ENCODE measurements around the gene TRAPPC8. TPM values are rescaled to one million over a fixed set of nuclear protein-coding genes. Genes with fewer than 3 reads are reported as not detected.

The TRAPPC8 gene
- total RNA-seq, 4 donors from 2014 or later, result 51.5 to 69.9 (median 55.0) TPM

DNA sequence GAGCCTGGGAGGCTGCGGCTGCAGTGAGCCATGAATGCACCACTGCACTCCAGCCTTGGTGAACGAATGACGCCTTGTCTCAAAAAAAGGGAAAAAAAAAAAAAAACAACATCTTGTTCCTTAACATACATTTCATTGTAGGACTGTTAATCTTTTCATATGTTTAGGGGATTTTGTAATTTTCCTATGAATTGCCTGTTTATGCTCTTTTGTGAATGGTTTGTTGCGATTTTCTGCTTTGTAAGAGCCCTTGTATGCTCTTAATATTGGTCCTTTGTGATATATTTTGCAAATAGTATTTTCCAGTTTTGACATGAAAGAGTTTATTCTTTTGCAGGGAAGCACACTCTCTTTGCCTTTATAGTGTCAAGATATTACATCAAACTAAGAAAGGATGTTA lies 50.0 kb downstream of the TRAPPC8 start:
- H3K4me1 ChIP-seq, result no peaks in the 10 kb centered on the region
- no peaks in the 10 kb centered on the region for H3K9me3 ChIP-seq
- no peak overlapping the region for H3K27ac ChIP-seq
- no peaks in the 10 kb centered on the region for H3K27me3 ChIP-seq
- H3K4me3 ChIP-seq, result no peak overlapping the region
- WGBS, 2 donors (ENCODE audit: low coverage in 1 of 2), result 99 to 100% methylated on average over 3 to 4 of the region's 4 CpGs
- intact Hi-C loops (cut with DNase I; ENCODE audit: low total_unique reads), result no loop called here
- in situ Hi-C loops (cut with MboI; ENCODE audit: low pct_ligation_motif_present in 1 of 4, low pct_unique_long_range_greater_than_20kb in 1 of 4, low sequenced_read_pairs in 3 of 4), result no loop called here
- DNase-seq, result no peak
- peaks cover 0 to 45% (median 9%) of the 10 kb centered on the region in 4 donors for H3K36me3 ChIP-seq
- TF ChIP-seq POLR2AphosphoS5 (IDR thresholded peaks at IDR 0.05) (no peak), EP300 (IDR thresholded peaks at IDR 0.05; ENCODE audit: low read depth) (no peak)

DNA sequence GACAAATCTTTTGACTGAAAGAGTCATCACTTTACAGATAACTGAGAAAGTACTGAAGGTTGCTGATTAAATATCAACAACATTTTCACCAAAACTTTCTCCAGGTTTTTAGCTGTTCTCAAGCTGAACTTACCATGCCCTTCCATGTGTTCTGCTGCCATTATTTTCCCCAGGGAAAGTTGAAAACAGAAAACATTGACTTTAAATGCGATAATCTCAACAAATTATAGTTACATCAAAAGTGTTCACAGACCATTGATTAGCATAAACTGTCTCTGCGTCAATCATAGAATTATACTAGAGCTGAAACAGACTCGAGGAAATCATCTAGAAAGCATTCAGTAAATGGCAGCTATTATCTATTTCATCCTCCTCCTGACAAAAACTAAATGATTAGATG lies 51.4 kb downstream of the TRAPPC8 start:
- TF ChIP-seq POLR2A (IDR thresholded peaks at IDR 0.05) (no peak), POLR2AphosphoS5 (IDR thresholded peaks at IDR 0.05) (no peak), EP300 (IDR thresholded peaks at IDR 0.05; ENCODE audit: low read depth) (no peak)
- TF ChIP-seq, protein P1, sequence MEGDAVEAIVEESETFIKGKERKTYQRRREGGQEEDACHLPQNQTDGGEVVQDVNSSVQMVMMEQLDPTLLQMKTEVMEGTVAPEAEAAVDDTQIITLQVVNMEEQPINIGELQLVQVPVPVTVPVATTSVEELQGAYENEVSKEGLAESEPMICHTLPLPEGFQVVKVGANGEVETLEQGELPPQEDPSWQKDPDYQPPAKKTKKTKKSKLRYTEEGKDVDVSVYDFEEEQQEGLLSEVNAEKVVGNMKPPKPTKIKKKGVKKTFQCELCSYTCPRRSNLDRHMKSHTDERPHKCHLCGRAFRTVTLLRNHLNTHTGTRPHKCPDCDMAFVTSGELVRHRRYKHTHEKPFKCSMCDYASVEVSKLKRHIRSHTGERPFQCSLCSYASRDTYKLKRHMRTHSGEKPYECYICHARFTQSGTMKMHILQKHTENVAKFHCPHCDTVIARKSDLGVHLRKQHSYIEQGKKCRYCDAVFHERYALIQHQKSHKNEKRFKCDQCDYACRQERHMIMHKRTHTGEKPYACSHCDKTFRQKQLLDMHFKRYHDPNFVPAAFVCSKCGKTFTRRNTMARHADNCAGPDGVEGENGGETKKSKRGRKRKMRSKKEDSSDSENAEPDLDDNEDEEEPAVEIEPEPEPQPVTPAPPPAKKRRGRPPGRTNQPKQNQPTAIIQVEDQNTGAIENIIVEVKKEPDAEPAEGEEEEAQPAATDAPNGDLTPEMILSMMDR (IDR thresholded peaks at IDR 0.05), result no peak
- peaks cover 0 to 52% (median 6%) of the 10 kb centered on the region in 4 donors for H3K36me3 ChIP-seq
- no peaks in the 10 kb centered on the region for H3K9me3 ChIP-seq
- no peak overlapping the region for H3K4me3 ChIP-seq
- H3K27ac ChIP-seq, result no peak overlapping the region
- WGBS, 2 donors (ENCODE audit: low coverage in 1 of 2), result 97% methylated on average over 3 of the region's 3 CpGs
- in situ Hi-C loops (cut with MboI; ENCODE audit: low pct_ligation_motif_present in 1 of 4, low pct_unique_long_range_greater_than_20kb in 1 of 4, low sequenced_read_pairs in 3 of 4) (no loop called here), intact Hi-C loops (cut with DNase I; ENCODE audit: low total_unique reads) (no loop called here)
- no peaks in the 10 kb centered on the region for H3K27me3 ChIP-seq
- H3K4me1 ChIP-seq, result no peaks in the 10 kb centered on the region
- no peak for DNase-seq

- Histone ChIP-seq H3K36me3 (peaks cover 0 to 61% (median 6%) of the 10 kb centered on the region in 4 donors), H3K4me1 (no peaks in the 10 kb centered on the region), H3K9me3 (peaks cover 0 to 9% of the 10 kb centered on the region in 2 donors), H3K27ac (no peak overlapping the region), H3K4me3 (no peak overlapping the region), H3K27me3 (no peaks in the 10 kb centered on the region)
- DNase-seq, result no peak
- in situ Hi-C loops (cut with MboI; ENCODE audit: low pct_ligation_motif_present in 1 of 4, low pct_unique_long_range_greater_than_20kb in 1 of 4, low sequenced_read_pairs in 3 of 4), result no loop called here
- WGBS, 2 donors (ENCODE audit: low coverage in 1 of 2), result 96 to 100% methylated on average over 2 to 4 of the region's 4 CpGs
- no peak for TF ChIP-seq EP300 (IDR thresholded peaks at IDR 0.05; ENCODE audit: low read depth)
- TF ChIP-seq POLR2AphosphoS5 (IDR thresholded peaks at IDR 0.05), result no peak
- intact Hi-C loops (cut with DNase I; ENCODE audit: low total_unique reads), result no loop called here
Measured at GRCh38 chr18:31884020-31884419, 58.9 kb downstream of the TRAPPC8 start.

- no peaks in the 10 kb centered on the region for H3K27me3 ChIP-seq
- 83 to 96% methylated on average over 1 of the region's 1 CpG for WGBS, 2 donors (ENCODE audit: low coverage in 1 of 2)
- H3K4me3 ChIP-seq, result no peak overlapping the region
- intact Hi-C loops (cut with DNase I; ENCODE audit: low total_unique reads) (no loop called here), in situ Hi-C loops (cut with MboI; ENCODE audit: low pct_ligation_motif_present in 1 of 4, low pct_unique_long_range_greater_than_20kb in 1 of 4, low sequenced_read_pairs in 3 of 4) (no loop called here)
- H3K36me3 ChIP-seq, result peaks cover 0 to 51% (median 9%) of the 10 kb centered on the region in 4 donors
- H3K4me1 ChIP-seq, result peaks cover 0 to 5% (median 2%) of the 10 kb centered on the region in 4 donors
- TF ChIP-seq POLR2A (IDR thresholded peaks at IDR 0.05), result no peak
- TF ChIP-seq POLR2AphosphoS5 (IDR thresholded peaks at IDR 0.05), result no peak
- TF ChIP-seq EP300 (IDR thresholded peaks at IDR 0.05; ENCODE audit: low read depth), result no peak
- TF ChIP-seq, protein P1 (IDR thresholded peaks at IDR 0.05), result no peak
- no peak overlapping the region for H3K27ac ChIP-seq
- H3K9me3 ChIP-seq, result peaks cover 0 to 9% of the 10 kb centered on the region in 2 donors
- no peak for DNase-seq
Measured at GRCh38 chr18:31880186-31880898, 62.6 kb downstream of the TRAPPC8 start.

- Histone ChIP-seq H3K27me3 (no peaks in the 10 kb centered on the region), H3K9me3 (peaks cover 0 to 9% of the 10 kb centered on the region in 2 donors), H3K4me3 (no peak overlapping the region), H3K27ac (no peak overlapping the region), H3K36me3 (peaks cover 0 to 51% (median 12%) of the 10 kb centered on the region in 4 donors), H3K4me1 (peaks cover 0 to 5% (median 2%) of the 10 kb centered on the region in 4 donors)
- WGBS, 2 donors (ENCODE audit: low coverage in 1 of 2), result 82 to 87% methylated on average over 4 of the region's 4 CpGs
- intact Hi-C loops (cut with DNase I; ENCODE audit: low total_unique reads) (no loop called here), in situ Hi-C loops (cut with MboI; ENCODE audit: low pct_ligation_motif_present in 1 of 4, low pct_unique_long_range_greater_than_20kb in 1 of 4, low sequenced_read_pairs in 3 of 4) (no loop called here)
- TF ChIP-seq, protein P1 (IDR thresholded peaks at IDR 0.05), result no peak
- no peak for TF ChIP-seq POLR2AphosphoS5 (IDR thresholded peaks at IDR 0.05)
- no peak for TF ChIP-seq POLR2A (IDR thresholded peaks at IDR 0.05)
- no peak for TF ChIP-seq EP300 (IDR thresholded peaks at IDR 0.05; ENCODE audit: low read depth)
- no peak for DNase-seq
Measured at GRCh38 chr18:31878358-31878757, 64.6 kb downstream of the TRAPPC8 start.
